DOHH2 (cell line): ENCODE results near the gene SLC16A6.

Experiments
- CTCF ChIP-seq: fragments of 200-600 bp; sonication (generic); IDR thresholded peaks from one replicate; pipeline ENCODE4 v1.5.1; 2014; ENCODE audit warnings: antibody characterized with exemption, mild to moderate bottlenecking, low read depth, low read length; ENCODE audit not compliant: poor library complexity, severe bottlenecking
- EZH2phosphoT487 ChIP-seq: fragments of 200-600 bp; sonication (generic); IDR thresholded peaks from 2 replicates; pipeline ENCODE4 v1.6.1; 2017; ENCODE audit warnings: borderline replicate concordance, mild to moderate bottlenecking, antibody characterized with exemption, low read length, moderate library complexity, mixed read lengths

GRCh38 chr17:68289473-68289872, 1.5 kb downstream of the SLC16A6 start:
- no peak for TF ChIP-seq CTCF
- TF ChIP-seq EZH2phosphoT487: no peak
